Chondrocyte (in vitro differentiated cells): ENCODE results near the gene SPTLC1. TPM values are rescaled to one million over a fixed set of nuclear protein-coding genes. Genes with fewer than 3 reads are reported as not detected.

Source experiments
- DNase-seq: peaks from one replicate; pipeline ENCODE4 v3.0.0; 2021; ENCODE audit warnings: mixed read lengths, low spot score
- H3K27ac Mint-ChIP-seq: one replicate; pipeline ENCODE4 v1.8.0; 2021; ENCODE audit warnings: mild to moderate bottlenecking, moderate library complexity, mixed read lengths; ENCODE audit not compliant: unreplicated experiment
- H3K27me3 Mint-ChIP-seq: 2 replicates; pipeline ENCODE4 v1.8.0; 2021; ENCODE audit warnings: low read depth, mixed read lengths
- H3K36me3 Mint-ChIP-seq: 2 replicates; pipeline ENCODE4 v1.8.0; 2021; ENCODE audit warnings: low read depth, mixed read lengths
- H3K4me1 Mint-ChIP-seq: 2 replicates; pipeline ENCODE4 v1.8.0; 2021; ENCODE audit warnings: low read depth, mild to moderate bottlenecking, mixed read lengths
- H3K4me3 Mint-ChIP-seq: one replicate; pipeline ENCODE4 v1.8.0; 2021; ENCODE audit warnings: mild to moderate bottlenecking, moderate library complexity, mixed read lengths; ENCODE audit not compliant: unreplicated experiment
- H3K9me3 Mint-ChIP-seq: 2 replicates; pipeline ENCODE4 v1.8.0; 2021; ENCODE audit warnings: low read depth, mixed read lengths
- total RNA-seq: library from RNA; stranded (reverse); gene quantifications from 3 replicates; pipeline ENCODE4 v1.2.1, GENCODE V29; 2021
- TF ChIP-seq, protein P1 (sequence below): fragments of 200-600 bp; sonication (generic); IDR thresholded peaks from 2 replicates; pipeline ENCODE4 v1.5.0; 2021; ENCODE audit warnings: antibody characterized with exemption, mild to moderate bottlenecking, moderate library complexity

The SPTLC1 gene
- total RNA-seq, 1 donor from 2014 or later, result 88.9 TPM

DNA sequence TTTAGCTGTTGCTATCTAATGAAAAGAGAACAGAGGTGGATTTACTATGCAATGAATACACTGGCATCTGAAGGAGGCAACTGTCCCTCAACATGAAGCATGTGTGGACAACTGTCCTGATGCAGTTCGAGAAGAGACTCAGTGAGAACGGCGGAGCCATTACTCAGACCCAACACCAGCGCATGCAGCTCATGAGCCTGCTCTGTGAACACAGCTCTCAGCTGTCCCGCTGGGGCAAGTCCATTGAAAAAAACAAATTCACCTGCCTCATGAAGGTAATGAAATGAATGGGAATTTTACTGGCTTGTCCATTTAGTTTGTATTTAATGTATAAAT lies 78.8 kb downstream of the SPTLC1 start:
- Mint-ChIP-seq H3K36me3 (peaks cover 35% of the 10 kb centered on the region), H3K4me3 (no peak overlapping the region), H3K27me3 (no peaks in the 10 kb centered on the region), H3K27ac (no peak overlapping the region), H3K9me3 (no peaks in the 10 kb centered on the region), H3K4me1 (peaks cover 30% of the 10 kb centered on the region)
- TF ChIP-seq, protein P1, sequence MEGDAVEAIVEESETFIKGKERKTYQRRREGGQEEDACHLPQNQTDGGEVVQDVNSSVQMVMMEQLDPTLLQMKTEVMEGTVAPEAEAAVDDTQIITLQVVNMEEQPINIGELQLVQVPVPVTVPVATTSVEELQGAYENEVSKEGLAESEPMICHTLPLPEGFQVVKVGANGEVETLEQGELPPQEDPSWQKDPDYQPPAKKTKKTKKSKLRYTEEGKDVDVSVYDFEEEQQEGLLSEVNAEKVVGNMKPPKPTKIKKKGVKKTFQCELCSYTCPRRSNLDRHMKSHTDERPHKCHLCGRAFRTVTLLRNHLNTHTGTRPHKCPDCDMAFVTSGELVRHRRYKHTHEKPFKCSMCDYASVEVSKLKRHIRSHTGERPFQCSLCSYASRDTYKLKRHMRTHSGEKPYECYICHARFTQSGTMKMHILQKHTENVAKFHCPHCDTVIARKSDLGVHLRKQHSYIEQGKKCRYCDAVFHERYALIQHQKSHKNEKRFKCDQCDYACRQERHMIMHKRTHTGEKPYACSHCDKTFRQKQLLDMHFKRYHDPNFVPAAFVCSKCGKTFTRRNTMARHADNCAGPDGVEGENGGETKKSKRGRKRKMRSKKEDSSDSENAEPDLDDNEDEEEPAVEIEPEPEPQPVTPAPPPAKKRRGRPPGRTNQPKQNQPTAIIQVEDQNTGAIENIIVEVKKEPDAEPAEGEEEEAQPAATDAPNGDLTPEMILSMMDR, result no peak
- DNase-seq, result no peak

DNA sequence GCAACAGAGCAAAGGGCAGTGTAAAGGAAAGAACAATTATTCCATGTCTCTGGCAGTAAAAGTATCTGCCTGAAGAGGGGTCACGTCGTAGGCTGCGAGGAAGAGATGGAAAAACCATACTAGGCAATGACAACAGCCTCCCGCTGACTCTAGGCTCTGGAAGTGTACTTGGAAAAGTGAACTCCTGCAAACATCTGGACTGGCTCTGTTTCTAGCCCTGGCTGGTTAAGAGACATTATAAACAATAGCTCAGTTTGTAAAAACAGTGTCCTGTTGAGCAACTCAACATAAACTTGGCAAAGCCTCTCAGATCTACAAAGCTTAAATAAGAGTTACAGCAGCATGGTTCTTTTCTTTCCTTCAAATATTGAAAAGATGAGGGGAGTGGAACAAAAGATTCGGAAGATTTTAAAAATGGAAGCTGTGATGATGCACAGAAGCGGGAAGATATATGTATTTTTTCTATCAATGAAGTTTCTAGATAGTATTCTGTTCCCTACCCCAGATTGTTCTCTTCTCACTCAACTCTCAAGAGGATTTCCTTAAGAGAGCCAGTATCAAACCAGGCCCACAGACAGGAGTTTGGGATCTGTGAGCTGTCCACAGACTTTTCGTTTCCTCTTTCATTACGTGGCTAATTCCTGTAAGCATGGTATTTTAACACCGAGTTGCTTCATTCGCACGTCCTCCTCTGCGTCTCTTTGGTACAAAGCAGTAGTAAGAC lies 79.4 kb downstream of the SPTLC1 start:
- no peak overlapping the region for H3K4me3 Mint-ChIP-seq
- no peak for DNase-seq

DNA sequence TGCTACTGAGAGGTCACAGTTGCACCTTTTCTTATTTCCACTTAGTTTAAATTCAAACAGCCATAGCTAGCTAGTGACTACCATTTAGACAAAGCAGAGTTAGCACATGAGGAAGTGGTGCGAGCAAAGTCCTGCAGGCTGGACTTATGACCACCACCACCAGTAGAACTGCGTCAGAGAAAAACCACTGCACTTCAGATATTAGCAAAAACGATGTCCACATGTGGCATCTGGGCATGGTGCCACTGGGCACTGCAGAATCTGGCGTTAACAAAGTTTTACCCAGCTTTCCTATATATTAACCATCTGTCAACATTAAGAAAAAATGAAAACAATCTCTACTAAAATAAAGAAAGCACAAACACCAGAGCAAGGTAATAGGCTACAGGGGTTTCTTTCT lies 80.1 kb downstream of the SPTLC1 start:
- peaks cover 34% of the 10 kb centered on the region for H3K36me3 Mint-ChIP-seq
- no peak for DNase-seq
- TF ChIP-seq, protein P1, result no peak

More for the DNA sequence above, 79.4 kb downstream of the SPTLC1 start:
- Mint-ChIP-seq H3K36me3 (peaks cover 33% of the 10 kb centered on the region), H3K27ac (no peak overlapping the region), H3K4me1 (peaks cover 30% of the 10 kb centered on the region), H3K27me3 (no peaks in the 10 kb centered on the region), H3K9me3 (no peaks in the 10 kb centered on the region)
- TF ChIP-seq, protein P1, result no peak

DNA sequence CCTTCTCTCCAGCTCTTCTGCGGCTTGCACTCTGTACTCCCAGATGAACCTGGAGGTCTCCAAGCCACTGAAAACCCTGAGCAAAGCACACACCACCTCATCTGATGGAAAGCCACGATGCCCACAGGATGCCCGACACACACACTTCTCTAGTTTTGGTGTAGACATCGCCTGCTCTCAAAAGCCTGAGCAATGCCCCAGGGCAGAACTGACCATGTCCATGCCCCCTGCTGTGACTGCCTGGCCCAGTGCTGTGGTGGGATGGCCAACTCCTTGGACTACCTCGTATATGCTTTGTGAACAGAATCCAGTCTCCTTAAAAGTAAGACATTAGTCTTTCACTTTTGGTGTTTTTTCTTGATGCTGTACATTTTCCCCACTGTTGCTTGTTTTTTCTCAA lies 81.2 kb downstream of the SPTLC1 start:
- Mint-ChIP-seq H3K36me3 (peaks cover 37% of the 10 kb centered on the region), H3K4me3 (no peak overlapping the region), H3K27me3 (no peaks in the 10 kb centered on the region), H3K4me1 (peaks cover 30% of the 10 kb centered on the region), H3K27ac (no peak overlapping the region), H3K9me3 (no peaks in the 10 kb centered on the region)
- DNase-seq, result no peak
- TF ChIP-seq, protein P1, result no peak

More for the DNA sequence above, 80.1 kb downstream of the SPTLC1 start:
- H3K4me3 Mint-ChIP-seq, result no peak overlapping the region
- H3K27ac Mint-ChIP-seq, result no peak overlapping the region
- no peaks in the 10 kb centered on the region for H3K27me3 Mint-ChIP-seq
- no peaks in the 10 kb centered on the region for H3K9me3 Mint-ChIP-seq
- H3K4me1 Mint-ChIP-seq, result peaks cover 30% of the 10 kb centered on the region

DNA sequence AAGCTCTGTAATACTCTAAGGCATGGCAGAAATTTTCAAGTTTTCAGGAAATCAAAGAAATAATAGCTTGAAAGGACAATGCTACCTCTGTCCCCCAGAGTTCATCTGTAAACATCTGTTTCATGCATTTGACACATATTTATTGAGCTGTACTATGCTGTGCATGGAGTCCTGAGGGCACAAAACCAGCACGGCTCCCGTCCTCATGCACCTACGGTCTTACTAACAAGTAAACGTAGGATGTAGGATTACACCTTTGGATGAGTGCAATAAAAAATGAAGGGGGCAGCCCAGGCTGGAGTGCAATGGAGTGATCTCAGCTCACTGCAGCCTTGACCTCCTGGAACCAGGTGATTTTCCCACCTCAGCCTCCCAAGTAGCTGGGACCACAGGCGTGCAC lies 81.9 kb downstream of the SPTLC1 start:
- peaks cover 35% of the 10 kb centered on the region for H3K36me3 Mint-ChIP-seq
- H3K4me1 Mint-ChIP-seq, result peaks cover 25% of the 10 kb centered on the region
- no peaks in the 10 kb centered on the region for H3K27me3 Mint-ChIP-seq
- H3K9me3 Mint-ChIP-seq, result no peaks in the 10 kb centered on the region
- TF ChIP-seq, protein P1, result no peak
- H3K27ac Mint-ChIP-seq, result no peak overlapping the region
- H3K4me3 Mint-ChIP-seq, result no peak overlapping the region
- no peak for DNase-seq
